Heart left ventricle (tissue), 16 donors: Measurements from ENCODE around the gene GTF3C1. TPM values are rescaled to one million over a fixed set of nuclear protein-coding genes. Genes with fewer than 3 reads are reported as not detected.
A peak's percentile ranks its signal among the peaks of the same experiment; 100 is the strongest.

Experiments used
- ATAC-seq, 4 donors: fragments of 200-7000 bp; cut with Tn5 transposase; one replicate each; pipeline ENCODE4 v1.9.1; 2020 to 2022; ENCODE audit warnings: moderate library complexity in 4 of 4, mild to moderate bottlenecking in 3 of 4, moderate number of reproducible peaks in 1 of 4
- DNase-seq, 5 donors: peaks; one replicate each; pipeline ENCODE4 v3.0.0-alpha.2; 2020
- H3K27ac ChIP-seq, 12 donors: fragments of 200-600 bp; sonication (generic) in 4 of 12; one replicate each; pipeline versions ENCODE4 v1.5.0 to v1.8.0; 2016 to 2022; ENCODE audit warnings: mild to moderate bottlenecking in 2 of 12
- H3K27me3 ChIP-seq, 9 donors: fragments of 200-600 bp; sonication (generic) in 2 of 9; one replicate each; pipeline versions ENCODE4 v1.5.1 to v1.8.0; 2016 to 2022; ENCODE audit warnings: mild to moderate bottlenecking in 3 of 9
- H3K36me3 ChIP-seq, 9 donors: fragments of 200-600 bp; sonication (generic) in 2 of 9; one replicate each; pipeline versions ENCODE4 v1.5.0 to v1.8.0; 2018 to 2022; ENCODE audit warnings: mild to moderate bottlenecking in 2 of 9
- H3K4me1 ChIP-seq, 12 donors: fragments of 200-600 bp; sonication (generic) in 4 of 12; one replicate each; pipeline versions ENCODE4 v1.5.0 to v1.8.0; 2016 to 2022; ENCODE audit warnings: mild to moderate bottlenecking in 3 of 12
- H3K4me3 ChIP-seq, 12 donors: fragments of 200-600 bp; sonication (generic) in 4 of 12; one replicate each; pipeline versions ENCODE4 v1.5.0 to v1.8.0; 2017 to 2022; ENCODE audit warnings: mild to moderate bottlenecking in 9 of 12, moderate library complexity in 4 of 12
- H3K9me3 ChIP-seq, 12 donors: fragments of 200-600 bp; sonication (generic) in 4 of 12; one replicate each; pipeline versions ENCODE4 v1.5.0 to v1.8.0; 2016 to 2022; ENCODE audit warnings: mild to moderate bottlenecking in 1 of 12
- POLR2A ChIP-seq, 2 donors: fragments of 450-650 bp; IDR thresholded peaks; one replicate each; pipeline ENCODE4 v1.6.1; 2017; ENCODE audit warnings: antibody characterized with exemption in 2 of 2, mild to moderate bottlenecking in 2 of 2, moderate library complexity in 2 of 2
- WGBS, 4 donors: extraction: QIAGEN DNeasy Blood & Tissue Kit in 2 of 4; methylation state at CpG; one replicate each; pipeline versions ENCODE4 v1.1.5 to v1.1.7; 2013 to 2018; 5-methylcytosine and 5-hydroxymethylcytosine counted together
- intact Hi-C, 10 donors: fragments of 100-400 bp; cut with DNase I; formaldehyde crosslinking; loops; one replicate each; pipeline versions ENCODE4 v1.11.1 to v1.14.2; 2022
- polyA plus RNA-seq, 2 donors: library from polyadenylated mRNA; stranded (reverse); fragments of 200-250 nt; gene quantifications; one replicate each; pipeline ENCODE4 v1.2.3, GENCODE V29; 2013
- total RNA-seq, 9 donors: library from RNA; depleted of rRNA in 2 of 9; stranded (reverse); fragments of >200 nt in 2 of 9; fragmentation: NEBNext Ultra II Directional in 3 of 9; extraction: Animal tissue kit (Norgen Biotek cat#: 25700) in 3 of 9; gene quantifications; one replicate each; pipeline versions ENCODE4 v1.1.0 to v1.2.4, GENCODE V29; 2016 to 2023
- TF ChIP-seq, protein P1 (sequence below), 12 donors: fragments of 200-600 bp; sonication (generic) in 4 of 12; IDR thresholded peaks; one replicate each; pipeline versions ENCODE4 v1.5.0 to v1.8.0; 2018 to 2022; ENCODE audit warnings: antibody characterized with exemption in 12 of 12, mild to moderate bottlenecking in 5 of 12
- donor health status: ischemic (EF 13 %, LVEDD 7.1; RV severe dilation, severe dysfunction).
- donor health status: healthy with polysubstance abuse.
- donor health status: DM: no; HTN: yes; CAD: no.
- donor health status: DM: no; HTN: no; CAD: no.
- donor health status: ischemic (EF 25% LVEDD 6.9; RV normal size, moderate dysfunction).
- donor health status: ischemic (EF 25% LVEDD 5.7; RV mildly dilated, moderate dysfunction).
- donor health status: healthy.
- donor health status: DM: yes; HTN: yes; CAD: no.
- donor health status: ischemic (EF 35%, LVEDD 5.7; RV mildly dilated, moderate dysfunction).
- donor health status: nonischemic (EF 11% LVEDD 7.7; RV severe dilation, severe dysfunction).
- donor health status: DM: yes; HTN: yes; CAD: no.
- donor health status: PGD.
- donor health status: ischemic (EF 29% LVEDD 5.4; RV normal size, mild dysfunction).
- donor health status: nonischemic (EF 23%, LVEDD 6.1; RV moderate dilation, normal function).

The GTF3C1 gene
- total and polyA plus RNA-seq, 11 donors, result 48.1 to 80.3 (median 69.5) TPM

GRCh38 chr16:27425961-27426360 lies 123.8 kb downstream of the GTF3C1 start:
- Histone ChIP-seq H3K27me3 (peaks cover 0 to 34% (median 0%) of the 10 kb centered on the region in 9 donors), H3K4me3 (no peak overlapping the region), H3K9me3 (peaks cover 0 to 28% (median 18%) of the 10 kb centered on the region in 12 donors), H3K4me1 (peaks cover 0 to 25% (median 0%) of the 10 kb centered on the region in 12 donors), H3K27ac (peak overlapping the region in 1 of 12 donors; percentile 49), H3K36me3 (no peaks in the 10 kb centered on the region)
- TF ChIP-seq, protein P1, sequence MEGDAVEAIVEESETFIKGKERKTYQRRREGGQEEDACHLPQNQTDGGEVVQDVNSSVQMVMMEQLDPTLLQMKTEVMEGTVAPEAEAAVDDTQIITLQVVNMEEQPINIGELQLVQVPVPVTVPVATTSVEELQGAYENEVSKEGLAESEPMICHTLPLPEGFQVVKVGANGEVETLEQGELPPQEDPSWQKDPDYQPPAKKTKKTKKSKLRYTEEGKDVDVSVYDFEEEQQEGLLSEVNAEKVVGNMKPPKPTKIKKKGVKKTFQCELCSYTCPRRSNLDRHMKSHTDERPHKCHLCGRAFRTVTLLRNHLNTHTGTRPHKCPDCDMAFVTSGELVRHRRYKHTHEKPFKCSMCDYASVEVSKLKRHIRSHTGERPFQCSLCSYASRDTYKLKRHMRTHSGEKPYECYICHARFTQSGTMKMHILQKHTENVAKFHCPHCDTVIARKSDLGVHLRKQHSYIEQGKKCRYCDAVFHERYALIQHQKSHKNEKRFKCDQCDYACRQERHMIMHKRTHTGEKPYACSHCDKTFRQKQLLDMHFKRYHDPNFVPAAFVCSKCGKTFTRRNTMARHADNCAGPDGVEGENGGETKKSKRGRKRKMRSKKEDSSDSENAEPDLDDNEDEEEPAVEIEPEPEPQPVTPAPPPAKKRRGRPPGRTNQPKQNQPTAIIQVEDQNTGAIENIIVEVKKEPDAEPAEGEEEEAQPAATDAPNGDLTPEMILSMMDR (IDR thresholded peaks at IDR 0.05), result no peak
- intact Hi-C loops, result no loop called here
- WGBS, 4 donors, result 90 to 100% (median 97%) methylated on average over 1 of the region's 1 CpG
- ATAC-seq, result no peak
- no peak for DNase-seq

DNA sequence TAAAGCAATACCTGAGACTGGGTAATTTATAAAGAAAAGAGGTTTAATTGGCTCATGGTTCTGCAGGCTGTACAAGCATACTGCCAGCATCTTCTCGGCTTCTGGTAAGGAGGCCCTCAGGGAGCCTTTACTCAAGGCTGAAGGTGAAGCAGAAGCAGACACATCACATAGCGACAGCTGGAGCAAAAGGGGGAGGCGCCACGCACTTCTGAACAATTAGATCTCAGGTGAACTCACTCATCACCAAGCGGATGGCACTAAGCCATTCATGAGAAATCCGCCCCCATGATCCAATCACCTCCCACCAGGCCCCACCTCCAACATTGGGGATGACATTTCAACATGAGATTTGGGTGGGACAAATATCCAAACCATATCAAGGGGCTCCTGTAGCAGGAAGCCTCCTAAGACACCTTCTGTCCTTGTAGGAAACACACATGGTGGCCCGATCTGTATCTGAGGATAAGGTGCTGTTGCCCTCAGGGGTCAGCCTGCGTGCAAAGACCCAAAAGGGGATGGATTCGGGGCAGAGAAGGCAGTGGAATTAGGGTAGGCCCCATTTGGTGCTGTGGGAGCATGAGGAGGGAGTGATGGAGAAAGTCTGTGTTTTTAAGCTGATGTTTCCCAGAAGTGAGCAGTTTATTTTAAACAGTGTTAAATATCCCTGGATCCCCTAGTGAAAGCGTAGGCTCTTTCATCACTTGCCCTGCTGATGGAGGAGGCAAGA lies 124.8 kb downstream of the GTF3C1 start:
- peak in 1 of 5 donors; percentile 6 for DNase-seq
- WGBS, 4 donors, result 86 to 89% (median 88%) methylated on average over 10 of the region's 10 CpGs
- intact Hi-C loops, result no loop called here
- Histone ChIP-seq H3K36me3 (no peaks in the 10 kb centered on the region), H3K4me3 (no peak overlapping the region), H3K4me1 (peaks cover 0 to 15% (median 0%) of the 10 kb centered on the region in 12 donors), H3K27ac (no peak overlapping the region), H3K9me3 (peaks cover 0 to 30% (median 18%) of the 10 kb centered on the region in 12 donors), H3K27me3 (peaks cover 0 to 24% (median 0%) of the 10 kb centered on the region in 9 donors)
- no peak for ATAC-seq
- TF ChIP-seq, protein P1 (IDR thresholded peaks at IDR 0.05), result no peak

GRCh38 chr16:27421961-27422740 lies 127.6 kb downstream of the GTF3C1 start:
- Histone ChIP-seq H3K36me3 (no peaks in the 10 kb centered on the region), H3K9me3 (peaks cover 0 to 30% (median 18%) of the 10 kb centered on the region in 12 donors), H3K27ac (no peak overlapping the region), H3K4me1 (peaks cover 0 to 13% (median 0%) of the 10 kb centered on the region in 12 donors), H3K4me3 (no peak overlapping the region), H3K27me3 (peaks cover 0 to 5% (median 0%) of the 10 kb centered on the region in 9 donors)
- no peak for TF ChIP-seq POLR2A (IDR thresholded peaks at IDR 0.05)
- TF ChIP-seq, protein P1 (IDR thresholded peaks at IDR 0.05), result no peak
- intact Hi-C loops, result no loop called here
- DNase-seq (no peak), ATAC-seq (no peak)

DNA sequence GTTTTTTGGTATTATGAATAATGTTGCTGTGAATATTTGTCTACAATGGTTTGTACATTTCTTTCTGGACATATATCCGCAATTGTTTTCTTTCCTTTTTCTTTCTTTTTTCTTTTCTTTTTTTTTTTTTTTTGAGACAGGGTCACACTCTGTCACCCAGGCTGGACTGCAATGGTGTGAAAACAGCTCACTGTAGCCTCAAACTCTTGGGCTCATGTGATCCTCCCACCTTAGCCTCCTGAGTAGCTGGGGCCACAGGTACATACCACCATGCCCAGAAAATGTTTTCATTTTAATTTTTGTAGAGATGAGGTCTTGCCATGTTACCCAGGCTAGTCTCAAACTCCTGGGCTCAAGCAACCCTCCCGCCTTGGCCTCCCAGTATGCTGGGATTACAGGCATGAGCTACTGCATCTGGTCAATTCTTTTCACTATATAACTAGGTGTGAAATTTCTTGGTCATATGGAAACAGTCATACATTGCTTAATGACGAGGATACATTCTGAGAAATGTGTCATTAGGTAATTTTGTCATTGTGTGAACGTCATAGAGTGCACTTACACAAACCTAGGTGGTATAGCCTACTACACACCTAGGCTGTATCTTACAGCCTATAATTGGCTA lies 132.6 kb downstream of the GTF3C1 start:
- DNase-seq, result no peak
- no peak for TF ChIP-seq POLR2A (IDR thresholded peaks at IDR 0.05)
- TF ChIP-seq, protein P1 (IDR thresholded peaks at IDR 0.05), result no peak
- Histone ChIP-seq H3K9me3 (peaks cover 0 to 20% (median 11%) of the 10 kb centered on the region in 12 donors), H3K36me3 (no peaks in the 10 kb centered on the region), H3K27ac (no peak overlapping the region), H3K4me3 (no peak overlapping the region), H3K27me3 (no peaks in the 10 kb centered on the region), H3K4me1 (peaks cover 0 to 9% (median 0%) of the 10 kb centered on the region in 12 donors)
- ATAC-seq, result no peak
- intact Hi-C loops, result no loop called here
- 79 to 86% (median 85%) methylated on average over 4 of the region's 4 CpGs for WGBS, 4 donors
